GM12878 (cell line): Measurements from ENCODE around the gene MED25. TPM values are rescaled to one million over a fixed set of nuclear protein-coding genes. Genes with fewer than 3 reads are reported as not detected.

Experiments
- ATAC-seq: fragments of 200-7000 bp; cut with Tn5 transposase; 3 replicates; pipeline ENCODE4 v1.9.1; 2020; ENCODE audit warnings: mild to moderate bottlenecking, moderate library complexity
- BruUV-seq: library from RNA; stranded (reverse); fragments of 400-500 nt; replicated peaks from 2 replicates; lab custom pipeline; 2021; lab: Mats Ljungman, UMichigan
- CTCF ChIA-PET: fragments of 300-600 bp; sonication (Branson Sonifier 250); formaldehyde crosslinking; extraction: SDS; loops from one replicate; lab custom pipeline; 2021; ENCODE audit warnings: inconsistent platforms; lab: Yijun Ruan, JAX
- POLR2A ChIA-PET: fragments of 350-600 bp; formaldehyde crosslinking; extraction: SDS; loops from one replicate; lab custom pipeline; 2021; ENCODE audit warnings: inconsistent platforms; lab: Charles Lee
- RAD21 ChIA-PET: fragments of 300-600 bp; sonication (Branson Sonifier 250); formaldehyde crosslinking; loops from one replicate; lab custom pipeline; 2023; ENCODE audit warnings: antibody characterized with exemption; ENCODE audit not compliant: unreplicated experiment; lab: Charles Lee
- SMC1A ChIA-PET: fragments of 300-600 bp; sonication (Branson Sonifier 250); formaldehyde crosslinking; loops from one replicate; lab custom pipeline; 2023; ENCODE audit not compliant: unreplicated experiment, uncharacterized antibody; lab: Charles Lee
- DNase-seq: peaks from one replicate; pipeline ENCODE4 v3.0.0-alpha.2; 2011; ENCODE audit warnings: low read depth, low spot score
- FAIRE-seq: peaks from 3 replicates; lab custom pipeline; 2011; peaks lifted over from hg19 to GRCh38; lab: Jason Lieb, UNC
- H2AFZ ChIP-seq: 2 replicates; pipeline ENCODE4 v1.6.0; 2011; ENCODE audit warnings: low read depth, low read length, control low read depth; ENCODE audit not compliant: control insufficient read depth
- H3K27ac ChIP-seq: 2 replicates; pipeline ENCODE4 v1.5.1; 2011; ENCODE audit warnings: control low read depth; ENCODE audit not compliant: control insufficient read depth, insufficient read depth
- H3K27me3 ChIP-seq, 2 experiments: replicated peaks in 1 of 2; 2 replicates each; pipeline versions ENCODE4 v1.6.0 to v1.6.1; 2011; ENCODE audit warnings: low read length in 1 of 2; ENCODE audit not compliant: control insufficient read depth in 2 of 2, insufficient read depth in 2 of 2
- H3K36me3 ChIP-seq, 2 experiments: 2 replicates each; pipeline ENCODE4 v1.5.1; 2011; ENCODE audit warnings: low read length in 1 of 2; ENCODE audit not compliant: control insufficient read depth in 2 of 2, insufficient read depth in 2 of 2
- H3K4me1 ChIP-seq: 2 replicates; pipeline ENCODE4 v1.6.1; 2011; ENCODE audit warnings: mild to moderate bottlenecking, low read length, moderate library complexity, mixed read lengths; ENCODE audit not compliant: control insufficient read depth, insufficient read depth
- H3K4me2 ChIP-seq: 2 replicates; pipeline ENCODE4 v1.6.0; 2011; ENCODE audit warnings: control low read depth; ENCODE audit not compliant: control insufficient read depth, insufficient read depth
- H3K4me3 ChIP-seq: fragments of 200-600 bp; sonication (generic); 2 replicates; pipeline ENCODE4 v1.5.1; 2016
- H3K79me2 ChIP-seq: 2 replicates; pipeline ENCODE4 v1.6.0; 2011; ENCODE audit warnings: low read length; ENCODE audit not compliant: control insufficient read depth, insufficient read depth
- H3K9ac ChIP-seq: 2 replicates; pipeline ENCODE4 v1.8.0; 2011; ENCODE audit warnings: low read length, control low read depth, mixed read lengths; ENCODE audit not compliant: control insufficient read depth, insufficient read depth
- H3K9me3 ChIP-seq: replicated peaks from 3 replicates; pipeline ENCODE4 v1.5.1; 2011; ENCODE audit warnings: mild to moderate bottlenecking, low read length; ENCODE audit not compliant: control insufficient read depth, insufficient read depth
- H4K20me1 ChIP-seq: 2 replicates; pipeline ENCODE4 v1.6.0; 2011; ENCODE audit not compliant: control insufficient read depth, insufficient read depth
- CEBPZ ChIP-seq: fragments of 150-350 bp; IDR thresholded peaks from 2 replicates; pipeline ENCODE4 v1.6.1; 2016; ENCODE audit warnings: low read depth, low read length
- JUND ChIP-seq: IDR thresholded peaks from 2 replicates; pipeline ENCODE4 v1.6.1; 2012; ENCODE audit warnings: low read depth, mild to moderate bottlenecking, low read length, improper control_type of control experiment, moderate library complexity
- POLR2A ChIP-seq: IDR thresholded peaks from 2 replicates; pipeline ENCODE4 v1.6.1; 2011; ENCODE audit warnings: low read depth, mild to moderate bottlenecking, low read length
- POU2F2 ChIP-seq: IDR thresholded peaks from 3 replicates; pipeline ENCODE4 v1.6.1; 2011; ENCODE audit warnings: low read depth, mild to moderate bottlenecking, low read length, borderline replicate concordance
- WGBS: methylation state at CpG from one replicate; pipeline ENCODE4 v1.1.6; 2016; ENCODE audit warnings: low lambda C conversion rate; ENCODE audit not compliant: insufficient replicate concordance, insufficient coverage; ENCODE audit errors: missing lambda C conversion rate; 5-methylcytosine and 5-hydroxymethylcytosine counted together
- in situ Hi-C: fragments of 300-500 bp; cut with MboI; formaldehyde crosslinking; loops from 9 replicates; pipeline ENCODE4 v1.14.3; 2018; ENCODE audit warnings: mixed read lengths
- intact Hi-C: fragments of 100-400 bp; cut with micrococcal nuclease; formaldehyde crosslinking; loops from one replicate; pipeline ENCODE4 v1.14.2; 2022; ENCODE audit not compliant: unreplicated experiment
- polyA plus RNA-seq, 11 experiments: library from polyadenylated mRNA; depleted of rRNA in 4 of 11; unstranded in 6 of 11; stranded (reverse) in 5 of 11; fragments of >200 nt; fragmentation: Nextera tagmentation in 4 of 11; fragmentation: Illumina TruSeq in 1 of 11; extraction: Ambion mirVana in 4 of 11; extraction: Trizol in 1 of 11; gene quantifications; 1 replicate in 1 of 11; 2 replicates in 10 of 11; pipeline versions ENCODE4 v1.2.1 to v1.2.3, GENCODE V29; 2011 to 2016; ENCODE audit warnings: inconsistent platforms in 2 of 11, missing spikeins in 2 of 11, low read depth in 1 of 11
- total RNA-seq, 4 experiments: library from RNA; depleted of rRNA in 3 of 4; stranded (reverse); fragments of >200 nt in 3 of 4; fragmentation: Illumina TruSeq in 1 of 4; extraction: Trizol in 1 of 4; gene quantifications; 2 replicates each; pipeline versions ENCODE4 v1.2.1 to v1.2.3, GENCODE V29; 2013 to 2021
- TF ChIP-seq, protein P1 (sequence below): fragments of 450-650 bp; formaldehyde crosslinking; IDR thresholded peaks from 2 replicates; pipeline ENCODE4 v1.4.0; 2020; ENCODE audit warnings: mild to moderate bottlenecking, moderate library complexity

The MED25 gene
- total and polyA plus RNA-seq, 10 of the 15 experiments (the other 5 are each of a cell fraction or from before 2014, with no cell fraction given): 3.5 to 53.9 (median 17.1) TPM

- no peak overlapping the region for H3K4me3 ChIP-seq
- H3K36me3 ChIP-seq: peaks cover 0 to 12% of the 10 kb centered on the region in 2 experiments; a peak in 2 of 4 replicates
- TF ChIP-seq POLR2A (peak; percentile 37), POU2F2 (no peak)
- H3K27ac ChIP-seq: no peak overlapping the region
- H3K4me1 ChIP-seq: peaks cover 12% of the 10 kb centered on the region
- RAD21 ChIA-PET: no interaction called here
- H3K4me2 ChIP-seq: no peak overlapping the region
- H3K9ac ChIP-seq: no peak overlapping the region
- no peaks in the 10 kb centered on the region; the same call in 1 of the 3 replicates for H3K9me3 ChIP-seq
- no peak for FAIRE-seq
- WGBS: 89% methylated on average over 36 of the region's 39 CpGs
- in situ Hi-C loops: no loop called here
- no TSS peak for BruUV-seq
- DNase-seq: no peak
- SMC1A ChIA-PET: no interaction called here
- CTCF ChIA-PET: interaction anchor here (1.4 kb wide), 1 partner anchor 12 kb away, joined by 6 read pairs; no protein-coding TSS in a partner anchor
- H3K27me3 ChIP-seq: no peaks in the 10 kb centered on the region
- H2AFZ ChIP-seq: no peak overlapping the region
- intact Hi-C loops: no loop called here
- POLR2A ChIA-PET: interaction anchor here (1.2 to 1.3 kb wide), 2 partner anchors 15 to 37 kb away, joined by 3 read pairs; partner anchors contain the start of gene MED25
- H4K20me1 ChIP-seq: no peaks in the 10 kb centered on the region
- peaks cover 6% of the 10 kb centered on the region for H3K79me2 ChIP-seq
- ATAC-seq: no peak
Measured at GRCh38 chr19:49854378-49855263, 36.5 kb downstream of the MED25 start.

DNA sequence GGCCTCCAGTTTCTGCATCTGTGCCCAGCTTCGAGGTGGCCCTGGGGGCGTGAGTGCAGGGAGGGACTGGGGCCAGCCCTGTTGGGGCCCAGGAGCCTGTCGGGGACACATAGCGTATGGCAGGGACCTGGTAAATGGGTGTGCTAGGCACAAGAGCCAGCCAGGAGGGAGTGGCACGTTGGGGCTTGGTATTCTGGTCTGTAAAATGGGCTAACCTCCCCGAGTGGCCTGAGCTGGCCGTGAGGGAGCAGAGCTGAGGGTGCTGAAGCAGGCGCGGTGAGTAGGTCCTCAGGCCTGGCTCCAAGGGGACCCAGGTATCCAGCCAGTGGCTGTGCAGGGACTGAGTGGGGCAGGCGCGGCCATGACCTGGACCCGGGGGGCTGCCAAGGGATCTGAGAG lies 37.2 kb downstream of the MED25 start:
- 88% methylated on average over 12 of the region's 12 CpGs for WGBS
- no peak for ATAC-seq
- in situ Hi-C loops: no loop called here
- intact Hi-C loops: no loop called here
- H3K27me3 ChIP-seq: no peaks in the 10 kb centered on the region
- H3K4me3 ChIP-seq: no peak overlapping the region
- SMC1A ChIA-PET: no interaction called here
- no peaks in the 10 kb centered on the region for H3K9me3 ChIP-seq
- no peak for FAIRE-seq
- H3K4me2 ChIP-seq: no peak overlapping the region
- H3K9ac ChIP-seq: no peak overlapping the region
- no peak overlapping the region for H3K27ac ChIP-seq
- no peak for DNase-seq
- H2AFZ ChIP-seq: no peak overlapping the region
- CTCF ChIA-PET: no interaction called here
- peaks cover 0 to 14% of the 10 kb centered on the region in 2 experiments; a peak in 2 of 4 replicates for H3K36me3 ChIP-seq
- BruUV-seq: no TSS peak
- peaks cover 8% of the 10 kb centered on the region for H3K4me1 ChIP-seq
- RAD21 ChIA-PET: no interaction called here
- peaks cover 6% of the 10 kb centered on the region for H3K79me2 ChIP-seq
- POLR2A ChIA-PET: no interaction called here
- H4K20me1 ChIP-seq: no peaks in the 10 kb centered on the region
- TF ChIP-seq CEBPZ (no peak), JUND (no peak), POLR2A (peak; percentile 22; the same call in 1 of the 2 replicates)
- TF ChIP-seq, protein P1, sequence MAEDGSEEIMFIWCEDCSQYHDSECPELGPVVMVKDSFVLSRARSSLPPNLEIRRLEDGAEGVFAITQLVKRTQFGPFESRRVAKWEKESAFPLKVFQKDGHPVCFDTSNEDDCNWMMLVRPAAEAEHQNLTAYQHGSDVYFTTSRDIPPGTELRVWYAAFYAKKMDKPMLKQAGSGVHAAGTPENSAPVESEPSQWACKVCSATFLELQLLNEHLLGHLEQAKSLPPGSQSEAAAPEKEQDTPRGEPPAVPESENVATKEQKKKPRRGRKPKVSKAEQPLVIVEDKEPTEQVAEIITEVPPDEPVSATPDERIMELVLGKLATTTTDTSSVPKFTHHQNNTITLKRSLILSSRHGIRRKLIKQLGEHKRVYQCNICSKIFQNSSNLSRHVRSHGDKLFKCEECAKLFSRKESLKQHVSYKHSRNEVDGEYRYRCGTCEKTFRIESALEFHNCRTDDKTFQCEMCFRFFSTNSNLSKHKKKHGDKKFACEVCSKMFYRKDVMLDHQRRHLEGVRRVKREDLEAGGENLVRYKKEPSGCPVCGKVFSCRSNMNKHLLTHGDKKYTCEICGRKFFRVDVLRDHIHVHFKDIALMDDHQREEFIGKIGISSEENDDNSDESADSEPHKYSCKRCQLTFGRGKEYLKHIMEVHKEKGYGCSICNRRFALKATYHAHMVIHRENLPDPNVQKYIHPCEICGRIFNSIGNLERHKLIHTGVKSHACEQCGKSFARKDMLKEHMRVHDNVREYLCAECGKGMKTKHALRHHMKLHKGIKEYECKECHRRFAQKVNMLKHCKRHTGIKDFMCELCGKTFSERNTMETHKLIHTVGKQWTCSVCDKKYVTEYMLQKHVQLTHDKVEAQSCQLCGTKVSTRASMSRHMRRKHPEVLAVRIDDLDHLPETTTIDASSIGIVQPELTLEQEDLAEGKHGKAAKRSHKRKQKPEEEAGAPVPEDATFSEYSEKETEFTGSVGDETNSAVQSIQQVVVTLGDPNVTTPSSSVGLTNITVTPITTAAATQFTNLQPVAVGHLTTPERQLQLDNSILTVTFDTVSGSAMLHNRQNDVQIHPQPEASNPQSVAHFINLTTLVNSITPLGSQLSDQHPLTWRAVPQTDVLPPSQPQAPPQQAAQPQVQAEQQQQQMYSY: no peak
- TF ChIP-seq, all 136 proteins: peak for 1
